ENCODE data around the gene MYZAP. TPM values are rescaled to one million over a fixed set of nuclear protein-coding genes. Genes with fewer than 3 reads are reported as not detected.

MYZAP gene
- total RNA-seq, 1 donor, result under 0.01 TPM

DNA sequence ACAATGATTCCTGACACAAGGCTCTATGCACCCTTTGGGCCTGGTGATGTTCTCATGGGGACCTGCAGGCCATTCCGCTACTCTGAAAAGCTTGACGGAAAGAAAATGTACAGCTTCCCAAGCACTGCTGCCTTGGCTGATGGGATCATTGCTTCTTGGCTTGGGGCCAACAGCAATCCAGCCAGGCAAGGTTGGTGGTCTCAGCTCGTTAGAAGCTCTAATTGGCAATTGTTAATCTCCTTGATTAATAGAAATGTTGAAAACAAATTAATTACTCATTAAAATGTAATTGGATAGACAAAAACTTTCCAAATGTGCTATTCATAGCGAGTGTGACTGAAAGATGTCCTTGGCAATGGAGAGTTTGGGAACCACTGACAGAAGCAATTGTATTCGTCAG, 16.3 kb upstream of the MYZAP start:
- Histone ChIP-seq H3K4me1 (ENCODE audit: insufficient read depth, low read length) (peaks cover 5% of the 10 kb centered on the region), H3K4me3 (ENCODE audit: insufficient read depth, low read length) (no peak overlapping the region), H3K79me2 (ENCODE audit: insufficient read depth, low read length) (no peaks in the 10 kb centered on the region), H3K36me3 (ENCODE audit: insufficient read depth, low read length) (no peaks in the 10 kb centered on the region), H4K20me1 (ENCODE audit: insufficient read depth, low read length) (no peaks in the 10 kb centered on the region), H3K4me2 (ENCODE audit: insufficient read depth, low read length) (no peak overlapping the region), H3K9me3 (ENCODE audit: low read depth, low read length) (no peaks in the 10 kb centered on the region), H2AFZ (ENCODE audit: low read length) (no peak overlapping the region), H3K27me3 (ENCODE audit: insufficient read depth, low read length) (peaks cover 22% of the 10 kb centered on the region), H3K27ac (ENCODE audit: low read depth, low read length) (no peak overlapping the region)
- no peak for DNase-seq (ENCODE audit: insufficient read length, low spot score, missing footprints)
- TF ChIP-seq, protein P1, sequence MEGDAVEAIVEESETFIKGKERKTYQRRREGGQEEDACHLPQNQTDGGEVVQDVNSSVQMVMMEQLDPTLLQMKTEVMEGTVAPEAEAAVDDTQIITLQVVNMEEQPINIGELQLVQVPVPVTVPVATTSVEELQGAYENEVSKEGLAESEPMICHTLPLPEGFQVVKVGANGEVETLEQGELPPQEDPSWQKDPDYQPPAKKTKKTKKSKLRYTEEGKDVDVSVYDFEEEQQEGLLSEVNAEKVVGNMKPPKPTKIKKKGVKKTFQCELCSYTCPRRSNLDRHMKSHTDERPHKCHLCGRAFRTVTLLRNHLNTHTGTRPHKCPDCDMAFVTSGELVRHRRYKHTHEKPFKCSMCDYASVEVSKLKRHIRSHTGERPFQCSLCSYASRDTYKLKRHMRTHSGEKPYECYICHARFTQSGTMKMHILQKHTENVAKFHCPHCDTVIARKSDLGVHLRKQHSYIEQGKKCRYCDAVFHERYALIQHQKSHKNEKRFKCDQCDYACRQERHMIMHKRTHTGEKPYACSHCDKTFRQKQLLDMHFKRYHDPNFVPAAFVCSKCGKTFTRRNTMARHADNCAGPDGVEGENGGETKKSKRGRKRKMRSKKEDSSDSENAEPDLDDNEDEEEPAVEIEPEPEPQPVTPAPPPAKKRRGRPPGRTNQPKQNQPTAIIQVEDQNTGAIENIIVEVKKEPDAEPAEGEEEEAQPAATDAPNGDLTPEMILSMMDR (IDR thresholded peaks at IDR 0.05; ENCODE audit: extremely low read depth, low read depth, low read length), result no peak

DNA sequence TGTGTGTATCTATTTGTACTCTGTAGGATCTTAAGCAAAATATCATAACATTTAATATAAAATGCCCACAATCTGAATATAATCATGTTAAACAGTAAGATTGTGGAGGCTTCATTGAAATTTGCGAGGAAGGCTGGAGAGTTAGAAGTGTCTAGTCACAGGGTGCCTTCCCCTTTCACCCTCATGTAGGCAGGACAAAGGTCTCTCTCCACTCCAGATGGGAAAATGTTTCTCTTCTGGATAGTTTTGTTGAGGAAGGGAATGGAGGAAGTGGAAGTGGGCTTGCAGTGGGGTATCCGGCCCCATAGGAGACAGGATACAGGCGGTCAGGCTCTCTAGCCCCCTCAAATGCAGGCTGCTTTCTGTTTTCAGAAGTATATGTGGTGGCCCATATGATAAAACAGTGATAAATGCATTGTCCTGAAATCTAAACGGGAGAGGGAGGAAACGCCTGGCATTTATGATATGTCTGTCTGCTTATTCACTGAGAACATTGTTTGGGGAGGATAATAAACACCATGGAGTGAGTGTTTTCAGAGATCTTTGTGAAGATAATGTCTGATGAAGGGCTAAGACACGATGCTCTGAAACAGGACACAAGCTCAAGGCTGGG, 13.3 kb upstream of the MYZAP start:
- peaks cover 4% of the 10 kb centered on the region for H3K9me3 ChIP-seq (ENCODE audit: low read depth, low read length)
- no peak overlapping the region for H3K4me3 ChIP-seq (ENCODE audit: insufficient read depth, low read length)
- H3K4me1 ChIP-seq (ENCODE audit: insufficient read depth, low read length), result no peaks in the 10 kb centered on the region
- no peaks in the 10 kb centered on the region for H3K36me3 ChIP-seq (ENCODE audit: insufficient read depth, low read length)
- H3K27me3 ChIP-seq (ENCODE audit: insufficient read depth, low read length), result peaks cover 24% of the 10 kb centered on the region
- no peak overlapping the region for H3K4me2 ChIP-seq (ENCODE audit: insufficient read depth, low read length)
- no peaks in the 10 kb centered on the region for H3K79me2 ChIP-seq (ENCODE audit: insufficient read depth, low read length)
- H3K27ac ChIP-seq (ENCODE audit: low read depth, low read length), result no peak overlapping the region
- TF ChIP-seq, protein P1 (IDR thresholded peaks at IDR 0.05; ENCODE audit: extremely low read depth, low read depth, low read length), result no peak
- DNase-seq (ENCODE audit: insufficient read length, low spot score, missing footprints), result no peak
- no peak overlapping the region for H2AFZ ChIP-seq (ENCODE audit: low read length)
- H4K20me1 ChIP-seq (ENCODE audit: insufficient read depth, low read length), result no peaks in the 10 kb centered on the region

DNA sequence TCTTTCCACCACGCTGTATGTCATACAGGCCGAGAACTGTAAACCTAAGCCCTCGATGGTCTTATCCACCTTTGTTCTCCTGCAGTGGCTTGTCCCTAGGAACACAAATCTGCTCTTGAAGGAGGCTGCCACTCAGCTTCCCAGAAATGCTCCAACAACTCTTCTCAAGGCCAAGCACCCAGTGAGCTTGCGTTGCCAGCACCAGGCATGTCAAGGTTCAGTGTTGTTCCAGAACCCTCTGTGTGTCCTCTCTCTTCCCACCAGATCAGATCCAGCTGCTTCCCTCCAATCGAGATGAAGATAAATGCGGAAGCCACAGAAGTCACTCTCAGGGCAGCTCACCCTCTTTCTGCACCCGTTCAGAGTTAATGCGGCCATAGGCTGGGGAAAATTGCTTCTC, 11.3 kb upstream of the MYZAP start:
- Histone ChIP-seq H2AFZ (ENCODE audit: low read length) (no peak overlapping the region), H3K4me2 (ENCODE audit: insufficient read depth, low read length) (no peak overlapping the region), H3K27ac (ENCODE audit: low read depth, low read length) (no peak overlapping the region), H3K4me1 (ENCODE audit: insufficient read depth, low read length) (no peaks in the 10 kb centered on the region), H3K79me2 (ENCODE audit: insufficient read depth, low read length) (no peaks in the 10 kb centered on the region), H3K27me3 (ENCODE audit: insufficient read depth, low read length) (peaks cover 29% of the 10 kb centered on the region), H3K36me3 (ENCODE audit: insufficient read depth, low read length) (no peaks in the 10 kb centered on the region), H3K9me3 (ENCODE audit: low read depth, low read length) (peaks cover 4% of the 10 kb centered on the region), H3K4me3 (ENCODE audit: insufficient read depth, low read length) (no peak overlapping the region), H4K20me1 (ENCODE audit: insufficient read depth, low read length) (no peaks in the 10 kb centered on the region)
- no peak for DNase-seq (ENCODE audit: insufficient read length, low spot score, missing footprints)
- TF ChIP-seq, protein P1 (IDR thresholded peaks at IDR 0.05; ENCODE audit: extremely low read depth, low read depth, low read length), result no peak

DNA sequence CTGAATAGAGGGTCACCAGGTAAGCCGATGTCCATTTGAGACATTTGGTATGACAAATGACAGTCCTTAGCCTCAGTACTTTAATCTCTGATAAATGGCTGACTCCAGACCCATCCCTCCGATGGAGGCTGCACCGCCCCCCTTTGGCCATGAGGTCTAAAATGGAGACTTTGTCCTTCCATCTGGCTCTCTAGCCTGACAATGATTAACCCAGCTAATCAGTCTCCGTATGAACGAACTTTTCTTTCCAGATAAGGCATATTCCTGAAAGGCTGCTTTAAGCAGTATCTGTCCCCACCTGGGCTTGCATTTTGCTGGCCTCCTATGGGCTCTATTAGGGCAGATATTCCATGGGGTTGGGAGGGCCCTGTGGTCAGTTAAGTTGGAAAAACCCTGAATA, 10.8 kb upstream of the MYZAP start:
- no peak overlapping the region for H3K4me2 ChIP-seq (ENCODE audit: insufficient read depth, low read length)
- no peaks in the 10 kb centered on the region for H3K4me1 ChIP-seq (ENCODE audit: insufficient read depth, low read length)
- H3K27me3 ChIP-seq (ENCODE audit: insufficient read depth, low read length), result peaks cover 28% of the 10 kb centered on the region
- H3K79me2 ChIP-seq (ENCODE audit: insufficient read depth, low read length), result no peaks in the 10 kb centered on the region
- H3K9me3 ChIP-seq (ENCODE audit: low read depth, low read length), result peaks cover 4% of the 10 kb centered on the region
- H4K20me1 ChIP-seq (ENCODE audit: insufficient read depth, low read length), result no peaks in the 10 kb centered on the region
- no peak overlapping the region for H3K4me3 ChIP-seq (ENCODE audit: insufficient read depth, low read length)
- no peak overlapping the region for H3K27ac ChIP-seq (ENCODE audit: low read depth, low read length)
- no peak for DNase-seq (ENCODE audit: insufficient read length, low spot score, missing footprints)
- H3K36me3 ChIP-seq (ENCODE audit: insufficient read depth, low read length), result no peaks in the 10 kb centered on the region
- no peak overlapping the region for H2AFZ ChIP-seq (ENCODE audit: low read length)
- TF ChIP-seq, protein P1 (IDR thresholded peaks at IDR 0.05; ENCODE audit: extremely low read depth, low read depth, low read length), result no peak

All from osteoblast (primary cell).